GM12874 (cell line): ENCODE measurements around the gene PIGQ.

Source experiments
- CTCF ChIP-seq: IDR thresholded peaks from 2 replicates; pipeline ENCODE4 v1.5.1; 2011; ENCODE audit warnings: low read depth, mild to moderate bottlenecking, control low read depth, low read length, moderate library complexity; ENCODE audit not compliant: insufficient read depth

PIGQ gene

GRCh38 chr16:546909-547770 is 22.6 kb upstream of the PIGQ start:
- no peak for TF ChIP-seq CTCF

- TF ChIP-seq CTCF, result no peak
Observed at GRCh38 chr16:548586-548985, 21.2 kb upstream of the PIGQ start.

GRCh38 chr16:549544-550263 is 20.1 kb upstream of the PIGQ start:
- TF ChIP-seq CTCF, result 0 out of 2 replicates have a peak, but pooled peaks have one; percentile 6

- TF ChIP-seq CTCF, result no peak
Observed at GRCh38 chr16:551210-551609, 18.6 kb upstream of the PIGQ start.

- TF ChIP-seq CTCF, result no peak
Observed at GRCh38 chr16:552171-552570, 17.6 kb upstream of the PIGQ start.

- TF ChIP-seq CTCF, result no peak
Observed at GRCh38 chr16:553601-554296, 16.0 kb upstream of the PIGQ start.

GRCh38 chr16:554297-554621 is 15.5 kb upstream of the PIGQ start:
- no peak for TF ChIP-seq CTCF
